OCI-LY3 (cell line): ENCODE measurements around the gene GPX1.

ENCODE experiments used
- H2AFZ ChIP-seq: fragments of 200-600, 300-600 bp; shearing (Covaris generic); 2 replicates; pipeline ENCODE4 v1.6.0; 2014; ENCODE audit warnings: antibody characterized with exemption, low read depth, low read length
- H3K27ac ChIP-seq: fragments of 200-600, 300-600 bp; sonication (generic); 2 replicates; pipeline ENCODE4 v1.5.1; 2014; ENCODE audit warnings: mild to moderate bottlenecking, low read length, moderate library complexity, mixed read lengths
- H3K27me3 ChIP-seq: fragments of 200-600, 300-600 bp; sonication (generic); 2 replicates; pipeline ENCODE4 v1.6.1; 2014; ENCODE audit warnings: low read depth, low read length, mixed read lengths
- H3K36me3 ChIP-seq: fragments of 200-600, 300-600 bp; sonication (generic); replicated peaks from 2 replicates; pipeline ENCODE3; 2014; ENCODE audit warnings: low read depth, low read length, mixed read lengths
- H3K4me1 ChIP-seq: fragments of 300-600, 200-600 bp; sonication (generic); 2 replicates; pipeline ENCODE4 v1.6.1; 2014; ENCODE audit warnings: low read length, mixed read lengths
- H3K4me2 ChIP-seq: fragments of 200-600, 300-600 bp; sonication (generic); 2 replicates; pipeline ENCODE4 v1.6.1; 2014; ENCODE audit warnings: low read length, mixed read lengths
- H3K4me3 ChIP-seq: fragments of 300-600, 200-600 bp; sonication (generic); 2 replicates; pipeline ENCODE4 v1.5.1; 2014; ENCODE audit warnings: antibody characterized with exemption, mild to moderate bottlenecking, low read length, moderate library complexity
- H3K79me2 ChIP-seq: fragments of 300-600, 200-600 bp; shearing (Covaris generic); 2 replicates; pipeline ENCODE4 v1.6.1; 2014; ENCODE audit warnings: mild to moderate bottlenecking, low read length, mixed read lengths
- H3K9ac ChIP-seq: fragments of 300-600, 200-600 bp; shearing (Covaris generic); 2 replicates; pipeline ENCODE4 v1.6.0; 2014; ENCODE audit warnings: mild to moderate bottlenecking, low read length, moderate library complexity
- H3K9me3 ChIP-seq: fragments of 200-600, 300-600 bp; shearing (Covaris generic); 2 replicates; pipeline ENCODE4 v1.6.1; 2014; ENCODE audit warnings: low read length, mixed read lengths; ENCODE audit not compliant: insufficient read depth
- H4K20me1 ChIP-seq: fragments of 200-600, 300-600 bp; sonication (generic); 2 replicates; pipeline ENCODE4 v1.6.1; 2016; ENCODE audit warnings: low read length, mixed read lengths; ENCODE audit not compliant: insufficient read depth
- EZH2phosphoT487 ChIP-seq: fragments of 200-600 bp; shearing (Covaris generic); IDR thresholded peaks from 2 replicates; pipeline ENCODE4 v1.6.1; 2018; ENCODE audit warnings: antibody characterized with exemption, mixed run types, low read depth
- TF ChIP-seq, protein P1 (sequence below): fragments of 200-600, 300-600 bp; sonication (generic); IDR thresholded peaks from 2 replicates; pipeline ENCODE4 v1.5.1; 2014; ENCODE audit warnings: antibody characterized with exemption, low read length, low read depth

Gene GPX1

DNA sequence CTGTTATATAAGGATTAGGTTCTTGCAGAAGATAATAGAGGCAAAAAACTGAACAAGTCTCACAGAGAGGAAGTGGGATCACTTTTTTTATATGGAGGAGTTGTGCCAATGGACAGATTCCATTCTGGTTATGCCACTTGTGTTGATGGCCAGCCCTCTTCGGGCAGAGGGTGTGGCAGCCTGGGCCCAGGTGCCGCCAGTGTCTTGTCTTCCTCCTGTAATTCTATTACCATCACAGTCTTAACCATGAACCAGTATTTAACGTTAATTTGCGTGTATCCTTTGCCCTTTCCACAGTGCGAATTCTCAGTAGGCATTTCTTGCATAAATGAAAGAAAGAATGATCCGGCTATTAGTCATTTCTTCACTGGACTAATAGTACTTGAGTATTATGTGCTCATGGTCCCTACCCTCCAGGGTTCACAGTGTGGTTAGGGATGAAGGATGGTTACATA is 11.3 kb downstream of the GPX1 start:
- Histone ChIP-seq H3K4me2 (no peak overlapping the region), H3K27me3 (no peaks in the 10 kb centered on the region), H3K79me2 (peaks cover 2% of the 10 kb centered on the region; the same call in 1 of the 2 replicates), H3K4me3 (no peak overlapping the region), H3K27ac (0 out of 2 replicates have a peak overlapping the region, but pooled peaks have one; percentile 17), H3K9ac (no peak overlapping the region), H4K20me1 (no peaks in the 10 kb centered on the region), H3K4me1 (peaks cover 46% of the 10 kb centered on the region), H3K9me3 (no peaks in the 10 kb centered on the region), H3K36me3 (no peaks in the 10 kb centered on the region), H2AFZ (no peak overlapping the region)
- TF ChIP-seq, protein P1, sequence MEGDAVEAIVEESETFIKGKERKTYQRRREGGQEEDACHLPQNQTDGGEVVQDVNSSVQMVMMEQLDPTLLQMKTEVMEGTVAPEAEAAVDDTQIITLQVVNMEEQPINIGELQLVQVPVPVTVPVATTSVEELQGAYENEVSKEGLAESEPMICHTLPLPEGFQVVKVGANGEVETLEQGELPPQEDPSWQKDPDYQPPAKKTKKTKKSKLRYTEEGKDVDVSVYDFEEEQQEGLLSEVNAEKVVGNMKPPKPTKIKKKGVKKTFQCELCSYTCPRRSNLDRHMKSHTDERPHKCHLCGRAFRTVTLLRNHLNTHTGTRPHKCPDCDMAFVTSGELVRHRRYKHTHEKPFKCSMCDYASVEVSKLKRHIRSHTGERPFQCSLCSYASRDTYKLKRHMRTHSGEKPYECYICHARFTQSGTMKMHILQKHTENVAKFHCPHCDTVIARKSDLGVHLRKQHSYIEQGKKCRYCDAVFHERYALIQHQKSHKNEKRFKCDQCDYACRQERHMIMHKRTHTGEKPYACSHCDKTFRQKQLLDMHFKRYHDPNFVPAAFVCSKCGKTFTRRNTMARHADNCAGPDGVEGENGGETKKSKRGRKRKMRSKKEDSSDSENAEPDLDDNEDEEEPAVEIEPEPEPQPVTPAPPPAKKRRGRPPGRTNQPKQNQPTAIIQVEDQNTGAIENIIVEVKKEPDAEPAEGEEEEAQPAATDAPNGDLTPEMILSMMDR: no peak
- TF ChIP-seq EZH2phosphoT487: no peak

DNA sequence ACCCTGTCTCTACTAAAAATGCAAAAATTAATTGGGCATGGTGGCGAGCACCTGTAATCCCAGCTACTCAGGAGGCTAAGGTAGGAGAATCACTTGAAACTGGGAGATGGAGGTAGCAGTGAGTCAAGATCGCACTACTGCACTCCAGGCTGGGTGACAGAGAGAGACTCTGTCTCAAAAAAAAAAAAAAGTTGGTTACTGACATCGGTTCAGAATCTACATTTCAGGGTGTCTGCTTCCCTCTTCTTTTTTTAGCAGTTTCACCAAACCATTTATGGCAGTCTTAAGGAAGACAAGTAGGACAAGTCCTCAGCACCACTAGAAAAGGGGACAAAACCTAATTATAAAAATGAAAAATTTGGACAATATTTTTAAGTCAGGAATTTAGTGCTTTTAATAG is 15.0 kb downstream of the GPX1 start:
- no peaks in the 10 kb centered on the region for H3K9me3 ChIP-seq
- TF ChIP-seq, protein P1: no peak
- TF ChIP-seq EZH2phosphoT487: no peak
- H3K4me2 ChIP-seq: peak overlapping the region; percentile 6
- peaks cover 31% of the 10 kb centered on the region for H3K79me2 ChIP-seq
- no peak overlapping the region for H3K4me3 ChIP-seq
- no peaks in the 10 kb centered on the region for H3K36me3 ChIP-seq
- peaks cover 60% of the 10 kb centered on the region for H3K4me1 ChIP-seq
- H4K20me1 ChIP-seq: no peaks in the 10 kb centered on the region
- no peaks in the 10 kb centered on the region for H3K27me3 ChIP-seq
- peak overlapping the region; percentile 36; the same call in 1 of the 2 replicates for H3K9ac ChIP-seq
- H3K27ac ChIP-seq: peak overlapping the region; percentile 82
- H2AFZ ChIP-seq: no peak overlapping the region

DNA sequence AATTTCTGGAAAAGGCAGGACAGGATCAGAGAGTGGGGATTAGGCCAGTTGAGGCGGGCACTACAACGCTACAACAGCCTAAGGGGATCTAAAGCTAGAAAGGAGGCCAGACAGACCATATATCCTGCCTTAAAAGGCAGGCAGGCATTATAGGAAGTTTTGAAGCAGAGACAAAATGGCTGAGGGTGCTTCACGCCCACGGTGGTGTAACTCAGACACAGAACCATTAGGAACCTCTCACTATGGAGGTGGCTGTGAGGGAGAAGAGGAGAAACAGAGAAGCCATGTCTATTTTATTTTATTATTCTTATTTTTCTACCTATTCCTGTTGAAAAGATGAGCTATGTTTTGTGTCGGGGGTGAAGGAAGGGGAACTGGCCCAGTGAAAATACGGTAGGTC is 16.2 kb downstream of the GPX1 start:
- Histone ChIP-seq H3K27ac (peak overlapping the region; percentile 82), H4K20me1 (no peaks in the 10 kb centered on the region), H3K4me2 (no peak overlapping the region), H3K9me3 (no peaks in the 10 kb centered on the region), H2AFZ (peak overlapping the region; percentile 24; the same call in 1 of the 2 replicates), H3K9ac (no peak overlapping the region; the same call in 1 of the 2 replicates), H3K79me2 (peaks cover 41% of the 10 kb centered on the region), H3K27me3 (no peaks in the 10 kb centered on the region), H3K36me3 (peaks cover 2% of the 10 kb centered on the region), H3K4me3 (no peak overlapping the region), H3K4me1 (peaks cover 60% of the 10 kb centered on the region)
- TF ChIP-seq EZH2phosphoT487: no peak
- TF ChIP-seq, protein P1: no peak

DNA sequence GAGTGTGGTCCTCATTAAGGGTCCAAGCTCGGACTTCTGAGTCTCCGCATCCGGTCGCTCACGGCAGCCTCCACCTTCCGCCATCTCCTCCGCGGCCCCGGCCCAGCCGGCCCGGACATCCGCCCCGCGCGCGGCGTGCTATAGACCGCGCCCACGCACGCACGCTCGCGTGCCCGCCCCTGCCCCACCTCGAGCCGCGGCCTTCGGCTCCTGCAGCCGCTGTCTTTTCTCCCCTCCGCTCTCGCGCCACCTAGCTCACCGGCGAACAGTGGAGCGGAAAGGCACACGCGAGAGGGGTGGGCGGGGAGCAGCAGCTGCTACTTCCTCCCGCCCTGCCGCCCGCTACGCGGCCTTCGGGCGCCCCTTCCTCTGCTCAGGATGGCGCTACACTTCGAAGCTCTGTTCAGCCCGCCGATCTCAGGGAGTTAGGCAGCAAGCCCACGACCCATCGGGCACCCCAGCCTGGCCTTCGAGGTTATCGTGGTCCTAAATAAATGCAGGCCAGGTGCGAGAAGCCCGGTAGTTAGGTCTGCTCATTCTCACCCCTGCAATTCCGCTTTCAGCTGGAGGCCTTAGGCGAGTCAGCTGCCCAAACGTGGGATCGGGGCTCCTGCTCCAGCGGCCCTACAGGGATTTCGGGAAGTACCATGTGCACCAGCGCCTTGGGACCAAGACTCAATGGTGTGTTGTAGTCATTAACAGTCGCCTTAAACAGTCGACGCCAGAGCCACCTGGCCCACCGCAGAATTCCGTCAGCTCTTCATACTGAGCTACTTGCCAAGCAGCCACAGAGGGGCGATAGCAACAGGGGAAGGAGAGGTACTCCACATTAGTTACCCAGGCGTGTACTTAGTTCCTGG is 18.0 kb downstream of the GPX1 start, which contains the start of gene USP4:
Gene USP4, minus strand, starts transcription at position 113 of the 860 bp plus-strand sequence. Its CDS starts 29 bp downstream, at position 84.
- Histone ChIP-seq H3K79me2 (peaks cover 52% of the 10 kb centered on the region), H3K9me3 (no peaks in the 10 kb centered on the region)
- TF ChIP-seq, protein P1: peak; percentile 65
- TF ChIP-seq EZH2phosphoT487: no peak

More for the DNA sequence above, 18.0 kb downstream of the GPX1 start, which contains the start of gene USP4:
- Histone ChIP-seq H3K4me1 (peaks cover 52% of the 10 kb centered on the region), H2AFZ (peak within 1 kb of the TSS; percentile 42; the same call in 1 of the 2 replicates), H4K20me1 (no peaks in the 10 kb centered on the region), H3K4me2 (peak within 1 kb of the TSS; percentile 98), H3K27me3 (no peaks in the 10 kb centered on the region), H3K4me3 (peak within 1 kb of the TSS; percentile 85), H3K36me3 (peaks cover 6% of the 10 kb centered on the region), H3K27ac (peak within 1 kb of the TSS; percentile 92), H3K9ac (peak within 1 kb of the TSS; percentile 92)
